ENCODE results near the gene STK17B. TPM values are rescaled to one million over a fixed set of nuclear protein-coding genes. Genes with fewer than 3 reads are reported as not detected.

Gene STK17B
- total RNA-seq, 2 donors from 2014 or later = 40.2 to 47.6 TPM

DNA sequence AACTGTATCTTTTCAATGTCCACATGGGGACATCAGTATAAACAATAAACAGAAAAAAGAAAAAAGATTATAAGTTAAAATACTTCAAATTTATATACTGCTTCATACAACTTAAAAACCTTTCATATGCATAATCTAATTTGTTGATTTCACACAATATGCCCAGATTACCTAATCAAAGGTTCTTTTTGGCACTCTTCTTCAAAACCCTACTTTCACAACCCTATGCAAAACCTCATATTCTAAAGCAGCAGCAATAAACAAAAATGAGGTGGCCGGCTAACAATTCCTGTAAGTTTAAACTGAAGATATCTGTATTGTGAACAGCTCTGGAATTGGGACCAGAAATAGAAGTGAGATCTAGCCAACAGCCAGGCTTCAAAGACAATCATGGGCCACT lies 28.6 kb downstream of the STK17B start:
- Histone ChIP-seq H3K4me1 (ENCODE audit: control insufficient read depth in 1 of 2, low read depth in 2 of 2) (peaks cover 0 to 7% of the 10 kb centered on the region in 2 donors), H3K27ac (no peak overlapping the region), H3K36me3 (peaks cover 33% of the 10 kb centered on the region), H3K9me3 (no peaks in the 10 kb centered on the region), H3K4me3 (no peak overlapping the region), H3K27me3 (replicated peaks; ENCODE audit: insufficient read depth) (no peaks in the 10 kb centered on the region)
- TF ChIP-seq, protein P1, sequence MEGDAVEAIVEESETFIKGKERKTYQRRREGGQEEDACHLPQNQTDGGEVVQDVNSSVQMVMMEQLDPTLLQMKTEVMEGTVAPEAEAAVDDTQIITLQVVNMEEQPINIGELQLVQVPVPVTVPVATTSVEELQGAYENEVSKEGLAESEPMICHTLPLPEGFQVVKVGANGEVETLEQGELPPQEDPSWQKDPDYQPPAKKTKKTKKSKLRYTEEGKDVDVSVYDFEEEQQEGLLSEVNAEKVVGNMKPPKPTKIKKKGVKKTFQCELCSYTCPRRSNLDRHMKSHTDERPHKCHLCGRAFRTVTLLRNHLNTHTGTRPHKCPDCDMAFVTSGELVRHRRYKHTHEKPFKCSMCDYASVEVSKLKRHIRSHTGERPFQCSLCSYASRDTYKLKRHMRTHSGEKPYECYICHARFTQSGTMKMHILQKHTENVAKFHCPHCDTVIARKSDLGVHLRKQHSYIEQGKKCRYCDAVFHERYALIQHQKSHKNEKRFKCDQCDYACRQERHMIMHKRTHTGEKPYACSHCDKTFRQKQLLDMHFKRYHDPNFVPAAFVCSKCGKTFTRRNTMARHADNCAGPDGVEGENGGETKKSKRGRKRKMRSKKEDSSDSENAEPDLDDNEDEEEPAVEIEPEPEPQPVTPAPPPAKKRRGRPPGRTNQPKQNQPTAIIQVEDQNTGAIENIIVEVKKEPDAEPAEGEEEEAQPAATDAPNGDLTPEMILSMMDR (IDR thresholded peaks at IDR 0.05) = no peak
- ATAC-seq (ENCODE audit: insufficient number of reproducible peaks, low FRiP score, low read depth) (no peak), DNase-seq (ENCODE audit: low spot score) (no peak)

DNA sequence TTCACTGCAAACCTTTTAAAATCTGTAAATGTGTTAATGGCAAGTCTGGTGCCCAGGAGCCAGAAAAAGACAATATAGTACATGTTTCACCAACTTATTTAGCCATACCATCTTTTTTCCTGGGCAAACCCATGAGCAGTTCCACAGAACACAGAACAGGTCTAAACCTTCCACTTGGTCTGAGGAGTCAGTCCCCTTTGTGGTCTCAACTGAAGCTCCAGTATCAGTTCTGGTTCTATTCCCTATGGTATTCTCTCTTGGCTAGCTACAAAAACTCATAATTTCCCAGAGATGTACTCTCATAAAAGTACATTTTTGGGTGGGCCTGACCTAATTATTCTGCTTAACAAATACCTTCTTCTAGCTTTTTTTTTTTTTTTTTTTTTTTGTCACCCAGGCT lies 31.2 kb downstream of the STK17B start:
- no peak for ATAC-seq (ENCODE audit: insufficient number of reproducible peaks, low FRiP score, low read depth)
- H3K36me3 ChIP-seq = peaks cover 35% of the 10 kb centered on the region

DNA sequence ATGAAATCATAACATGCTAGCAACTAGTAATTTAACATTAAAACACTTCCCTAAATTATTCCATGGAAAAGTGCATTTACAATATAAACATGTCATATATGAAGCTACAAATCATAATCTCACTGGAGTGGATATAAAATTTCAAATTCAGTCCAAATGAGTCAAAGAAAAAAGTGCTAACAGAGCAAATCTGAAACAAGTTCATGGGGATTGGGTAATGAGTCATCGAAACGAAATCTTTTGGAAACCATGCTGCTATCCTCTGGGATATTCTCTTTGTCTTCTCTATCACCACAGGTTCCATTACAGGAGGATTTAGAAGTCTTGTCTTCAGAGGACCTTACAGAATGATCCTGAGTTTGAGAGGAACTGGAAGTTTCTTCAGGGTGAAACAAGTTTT lies 34.1 kb downstream of the STK17B start:
- Histone ChIP-seq H3K9me3 (peaks cover 7% of the 10 kb centered on the region), H3K36me3 (peaks cover 29% of the 10 kb centered on the region), H3K4me1 (ENCODE audit: control insufficient read depth in 1 of 2, low read depth in 2 of 2) (no peaks in the 10 kb centered on the region), H3K27ac (no peak overlapping the region), H3K27me3 (replicated peaks; ENCODE audit: insufficient read depth) (no peaks in the 10 kb centered on the region), H3K4me3 (no peak overlapping the region)
- DNase-seq (ENCODE audit: low spot score) (no peak), ATAC-seq (ENCODE audit: insufficient number of reproducible peaks, low FRiP score, low read depth) (no peak)
- TF ChIP-seq, protein P1 (IDR thresholded peaks at IDR 0.05) = no peak

More for the DNA sequence above, 31.2 kb downstream of the STK17B start:
- Histone ChIP-seq H3K27me3 (replicated peaks; ENCODE audit: insufficient read depth) (no peaks in the 10 kb centered on the region), H3K4me3 (no peak overlapping the region), H3K4me1 (ENCODE audit: control insufficient read depth in 1 of 2, low read depth in 2 of 2) (peaks cover 0 to 7% of the 10 kb centered on the region in 2 donors), H3K27ac (no peak overlapping the region), H3K9me3 (no peaks in the 10 kb centered on the region)
- no peak for DNase-seq (ENCODE audit: low spot score)
- TF ChIP-seq, protein P1 (IDR thresholded peaks at IDR 0.05) = no peak

DNA sequence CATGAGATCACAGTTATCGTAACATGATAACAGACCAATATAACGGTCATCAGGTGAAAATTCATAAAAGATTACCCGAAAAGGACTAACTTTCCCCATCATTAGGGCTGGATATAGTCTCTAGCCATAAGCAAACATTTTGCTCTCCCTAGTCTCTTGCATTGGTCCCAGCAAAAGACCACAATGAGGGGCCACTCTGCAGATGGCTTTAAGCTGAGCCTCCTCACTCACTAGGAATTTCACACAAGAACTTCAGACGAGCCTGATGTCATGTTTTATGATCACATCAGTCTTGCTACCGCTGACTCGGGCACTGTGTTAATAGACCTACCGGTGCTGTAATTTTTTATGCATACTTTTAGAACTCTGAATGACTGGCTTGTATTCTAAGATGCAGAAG lies 35.2 kb downstream of the STK17B start:
- no peak for DNase-seq (ENCODE audit: low spot score)
- no peaks in the 10 kb centered on the region for H3K27me3 ChIP-seq (replicated peaks; ENCODE audit: insufficient read depth)
- no peak overlapping the region for H3K4me3 ChIP-seq
- ATAC-seq (ENCODE audit: insufficient number of reproducible peaks, low FRiP score, low read depth) = no peak
- peaks cover 26% of the 10 kb centered on the region for H3K36me3 ChIP-seq
- TF ChIP-seq, protein P1 (IDR thresholded peaks at IDR 0.05) = no peak
- H3K4me1 ChIP-seq (ENCODE audit: control insufficient read depth in 1 of 2, low read depth in 2 of 2) = no peaks in the 10 kb centered on the region
- peaks cover 18% of the 10 kb centered on the region for H3K9me3 ChIP-seq
- no peak overlapping the region for H3K27ac ChIP-seq

DNA sequence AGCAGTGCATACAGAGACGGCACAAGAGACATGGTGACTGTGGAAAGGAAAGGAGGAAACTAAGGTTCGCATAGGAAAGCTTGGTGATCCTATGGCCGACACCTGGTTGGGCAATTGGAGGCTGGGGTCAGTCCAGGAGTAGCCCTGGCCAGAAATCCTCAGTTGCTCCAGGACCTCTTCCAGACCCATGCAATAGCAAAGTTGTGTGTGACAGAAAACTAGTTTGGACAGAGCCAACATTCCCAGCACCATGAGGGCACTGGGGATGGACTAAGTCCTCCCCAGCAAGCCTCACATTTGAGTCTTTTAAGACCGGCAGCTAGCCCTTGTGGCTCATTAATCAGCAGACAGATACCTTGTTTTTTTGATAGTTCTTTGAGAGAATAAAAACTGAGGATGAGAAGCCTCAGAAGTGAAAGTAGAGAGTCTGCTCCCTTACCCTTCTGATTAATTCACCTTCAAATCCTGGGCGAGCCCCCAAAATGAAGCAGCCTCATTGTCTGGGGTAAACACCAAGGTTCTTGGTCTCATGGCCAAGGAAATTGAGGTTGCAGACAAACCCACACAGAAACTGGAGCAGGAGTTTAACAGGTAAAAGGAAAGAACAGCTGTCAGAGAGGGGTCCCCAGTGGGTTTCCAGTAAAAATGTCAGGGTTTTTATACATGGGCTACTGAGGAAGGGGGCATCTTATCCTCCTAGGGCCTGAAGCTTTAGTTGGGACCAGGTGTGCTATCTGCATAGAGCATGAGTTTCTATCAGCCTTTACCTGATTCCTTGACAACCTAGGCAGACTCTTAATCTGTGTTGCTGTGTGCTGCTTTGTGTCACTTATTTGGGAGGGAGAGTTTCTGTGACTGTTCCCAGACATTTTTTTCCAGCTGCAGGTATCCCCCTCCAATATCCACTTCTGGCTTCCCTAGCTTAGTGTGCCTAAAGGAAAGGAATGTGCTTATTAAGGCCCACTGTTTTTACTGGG lies 39.1 kb downstream of the STK17B start:
- Histone ChIP-seq H3K36me3 (peaks cover 6% of the 10 kb centered on the region), H3K4me1 (ENCODE audit: control insufficient read depth in 1 of 2, low read depth in 2 of 2) (no peaks in the 10 kb centered on the region)

More for the DNA sequence above, 39.1 kb downstream of the STK17B start:
- H3K9me3 ChIP-seq = peaks cover 24% of the 10 kb centered on the region
- H3K27ac ChIP-seq = no peak overlapping the region
- no peak for DNase-seq (ENCODE audit: low spot score)
- no peak overlapping the region for H3K4me3 ChIP-seq
- no peak for ATAC-seq (ENCODE audit: insufficient number of reproducible peaks, low FRiP score, low read depth)
- no peaks in the 10 kb centered on the region for H3K27me3 ChIP-seq (replicated peaks; ENCODE audit: insufficient read depth)
- TF ChIP-seq, protein P1 (IDR thresholded peaks at IDR 0.05) = no peak

Data from thoracic aorta (tissue), 2 donors.